DMS153 treated with DMSO at 0.1 percent for 48 hours (cell line): ENCODE data around the gene TRAF2.

ENCODE experiments used
- DNase-seq: peaks from one replicate; lab custom pipeline; 2025; ENCODE audit not compliant: unreplicated experiment; lab: John Stamatoyannopoulos, UW

TRAF2 gene

DNA sequence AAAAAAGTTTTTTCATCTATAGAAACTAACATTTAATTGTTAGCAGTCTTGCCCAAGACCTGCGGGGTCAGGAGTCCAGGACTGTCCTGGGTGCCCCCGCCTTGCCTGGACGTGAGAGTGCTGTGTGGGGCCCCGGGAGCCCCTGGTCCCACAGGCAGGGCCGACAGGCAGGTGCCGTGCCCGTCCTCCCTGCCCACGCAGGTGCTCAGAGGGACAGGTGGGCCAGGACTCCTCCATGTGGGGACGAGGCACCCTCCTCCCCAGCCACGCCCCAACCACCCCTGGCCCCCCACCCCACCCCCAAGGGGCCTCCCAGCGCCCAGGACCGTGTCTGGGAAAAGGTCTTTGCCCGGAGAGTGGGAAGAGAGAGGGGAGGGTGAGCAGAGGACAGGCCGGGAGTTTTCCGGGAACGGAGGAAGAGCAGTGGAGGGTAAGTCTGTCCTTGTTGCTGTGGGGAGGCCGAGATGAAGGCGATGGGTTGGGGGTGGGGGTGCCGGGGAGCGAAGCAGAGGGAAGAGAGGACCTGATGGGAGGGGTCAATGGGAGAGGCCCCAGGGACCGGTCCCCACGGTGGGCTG, 63.0 kb downstream of the TRAF2 start:
- DNase-seq = no peak

DNA sequence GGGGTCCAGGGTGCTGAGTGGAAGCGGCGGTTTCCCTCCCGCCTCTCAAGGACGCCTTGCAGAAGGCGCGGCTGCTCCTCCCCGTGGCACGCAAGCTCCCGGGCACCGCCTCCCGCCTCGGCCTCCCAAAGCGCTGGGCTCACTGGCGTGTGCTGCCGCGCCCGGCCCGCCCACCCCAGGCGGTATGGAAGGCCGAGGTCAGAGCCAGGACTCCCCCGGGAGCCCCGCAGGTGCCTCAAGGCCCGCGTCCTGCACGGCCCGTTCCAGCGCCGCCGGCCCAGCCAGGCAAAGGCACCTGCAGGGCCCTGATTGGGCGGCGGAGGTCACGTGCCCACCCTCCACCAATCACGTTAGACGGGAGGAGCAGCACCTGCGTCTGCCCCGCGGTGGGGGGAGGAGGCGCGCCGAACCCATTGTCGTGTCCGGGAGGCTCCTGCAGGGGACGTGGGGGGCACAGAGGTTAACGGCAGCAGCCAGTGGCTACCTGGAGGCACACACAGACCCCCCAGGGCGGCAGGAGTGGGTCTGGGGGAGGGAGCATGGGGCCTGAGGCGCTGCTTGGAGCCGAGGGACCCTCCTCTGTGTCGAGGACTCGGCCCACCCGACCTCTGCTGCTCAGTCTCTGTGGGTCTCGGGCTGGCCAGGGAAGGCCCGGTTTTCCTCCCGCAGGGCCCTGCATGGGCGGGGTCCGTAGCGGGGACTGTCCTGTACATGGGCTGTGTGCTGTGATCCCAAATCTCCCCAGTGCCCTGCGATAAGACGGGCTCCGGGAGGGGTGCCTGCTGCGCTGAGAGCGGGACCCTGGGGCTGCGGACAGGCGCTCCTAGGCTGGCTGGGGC, 63.7 kb downstream of the TRAF2 start:
- peak; percentile 84 for DNase-seq

DNA sequence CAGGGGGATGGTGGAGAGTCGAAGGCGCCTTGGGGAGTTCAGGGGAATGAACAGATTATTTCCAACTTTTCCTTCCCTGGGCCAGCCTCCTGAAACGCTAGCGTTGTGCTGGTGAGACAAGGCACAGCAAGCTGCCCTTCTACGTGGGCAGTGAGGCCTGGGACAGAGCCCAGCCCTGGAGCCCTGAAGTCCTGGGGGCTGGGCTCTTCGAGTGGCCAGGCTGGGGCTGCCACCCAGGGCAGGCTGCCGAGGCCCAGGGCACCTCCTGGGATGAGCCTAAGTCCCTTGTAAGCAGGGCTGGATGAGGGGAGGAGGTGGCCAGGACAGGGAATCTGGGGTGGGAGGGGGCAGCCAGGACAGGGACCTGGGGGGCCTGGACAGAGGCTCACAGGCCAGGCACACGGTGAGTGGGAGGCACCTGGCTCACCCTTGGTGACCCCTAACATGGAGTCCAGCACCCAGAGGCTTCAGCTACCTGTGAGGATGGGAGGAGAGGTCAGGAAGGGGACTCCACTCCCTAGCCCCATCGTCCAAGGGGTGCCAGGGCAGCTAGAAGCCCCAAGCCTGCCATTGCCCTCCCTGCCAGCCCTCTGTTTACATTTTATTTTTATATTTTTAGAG, 64.5 kb downstream of the TRAF2 start:
- peak; percentile 7 for DNase-seq

DNA sequence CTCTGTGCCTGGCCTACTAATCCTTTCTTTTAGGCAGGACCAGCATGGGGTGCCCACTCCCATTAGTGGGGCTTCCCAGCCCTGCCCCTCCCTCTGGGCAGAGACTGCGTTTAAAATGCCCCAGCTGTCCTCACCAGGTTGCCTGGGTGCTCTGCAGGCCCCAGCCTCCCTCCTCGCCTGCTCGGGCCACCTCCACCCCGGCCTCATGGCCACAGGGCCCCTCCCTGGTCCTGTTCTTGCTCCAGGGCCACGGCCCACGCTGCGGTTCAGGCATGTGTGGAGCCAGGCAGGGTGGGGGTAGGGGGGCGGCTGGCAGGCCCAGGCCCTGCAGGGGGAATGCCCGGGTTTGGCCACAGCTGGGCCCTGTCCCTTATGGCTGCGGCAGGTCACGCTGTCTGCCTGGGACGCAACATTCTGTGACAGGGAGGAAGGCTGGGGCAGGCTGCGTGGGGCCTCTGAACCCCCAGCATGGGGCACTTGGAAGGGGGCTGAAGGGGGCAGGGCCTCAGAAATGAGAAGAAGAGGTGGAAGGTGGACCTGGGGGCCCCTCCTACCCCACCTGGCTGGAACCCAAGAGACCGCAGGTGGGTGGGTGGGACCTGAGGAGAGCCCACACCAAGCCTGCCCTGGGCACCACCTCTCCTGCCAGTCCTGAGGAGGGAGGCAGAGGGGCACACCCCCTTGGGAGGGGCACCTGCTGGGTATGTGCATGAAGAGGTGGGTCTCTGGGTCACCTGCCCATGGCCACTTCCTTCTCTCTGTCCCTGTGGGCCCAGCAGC, 65.4 kb downstream of the TRAF2 start, which contains the start of gene LCN12:
LCN12 (plus strand) TSS at position 733 of the 780 bp plus-strand sequence. CDS start 55 bp downstream, outside the sequence.
- DNase-seq = no peak

DNA sequence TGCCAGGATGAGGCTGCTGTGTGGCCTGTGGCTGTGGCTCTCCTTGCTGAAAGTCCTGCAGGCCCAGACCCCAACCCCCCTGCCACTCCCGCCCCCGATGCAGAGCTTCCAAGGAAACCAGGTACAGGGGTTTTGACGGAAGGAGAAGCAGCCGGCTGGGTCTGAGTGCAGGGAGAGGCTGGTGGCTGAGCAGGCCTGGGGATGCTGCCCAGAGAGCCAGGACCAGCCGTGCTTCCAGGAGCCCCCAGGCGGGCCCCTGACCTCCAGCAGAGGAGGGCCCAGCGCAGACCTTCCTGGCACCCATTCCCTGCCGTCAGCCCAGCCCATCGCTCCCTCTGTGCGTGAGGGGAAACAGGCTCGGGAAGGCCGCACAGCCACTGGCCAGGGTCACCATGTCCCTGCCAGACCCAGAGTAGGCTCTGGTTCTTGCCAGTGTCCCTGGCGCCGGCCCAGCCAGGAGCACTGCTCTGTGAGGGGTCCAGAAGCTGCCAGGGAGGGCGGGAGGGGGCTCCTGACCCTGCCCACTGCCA, 66.1 kb downstream of the TRAF2 start:
- no peak for DNase-seq

DNA sequence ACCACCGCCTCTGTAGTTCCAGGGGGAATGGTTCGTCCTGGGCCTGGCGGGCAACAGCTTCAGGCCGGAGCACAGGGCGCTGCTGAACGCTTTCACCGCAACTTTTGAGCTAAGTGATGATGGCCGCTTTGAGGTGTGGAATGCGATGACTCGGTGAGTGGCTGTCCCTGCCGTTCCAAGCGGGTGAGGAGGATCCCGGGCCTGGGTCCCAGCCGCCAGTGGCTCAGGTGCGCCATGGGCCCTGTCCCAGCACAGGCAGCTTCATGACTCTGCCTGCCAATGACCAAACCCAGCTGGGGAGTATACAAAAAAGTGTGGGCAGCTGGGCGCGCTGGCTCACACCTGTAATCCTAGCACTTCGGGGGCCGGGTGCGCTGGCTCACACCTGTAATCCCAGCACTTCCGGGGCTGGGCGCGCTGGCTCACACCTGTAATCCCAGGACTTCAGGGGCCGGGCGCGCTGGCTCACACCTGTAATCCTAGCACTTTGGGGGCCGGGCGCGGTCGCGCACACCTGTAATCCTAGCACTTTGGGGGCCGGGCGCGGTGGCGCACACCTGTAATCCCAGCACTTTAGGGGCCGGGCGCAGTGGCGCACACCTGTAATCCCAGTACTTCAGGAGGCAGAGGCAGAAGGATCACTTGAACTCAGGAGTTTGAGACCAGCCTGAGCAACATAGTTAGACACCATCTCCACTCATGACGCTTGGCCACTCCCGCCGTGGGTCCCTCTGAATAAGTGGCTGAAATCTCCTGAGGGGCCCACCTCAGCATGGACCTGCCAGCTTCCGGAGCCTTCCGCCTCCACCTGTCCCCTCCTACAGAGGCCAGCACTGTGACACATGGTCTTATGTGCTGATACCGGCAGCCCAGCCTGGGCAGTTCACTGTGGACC, 66.8 kb downstream of the TRAF2 start:
- DNase-seq = no peak

DNA sequence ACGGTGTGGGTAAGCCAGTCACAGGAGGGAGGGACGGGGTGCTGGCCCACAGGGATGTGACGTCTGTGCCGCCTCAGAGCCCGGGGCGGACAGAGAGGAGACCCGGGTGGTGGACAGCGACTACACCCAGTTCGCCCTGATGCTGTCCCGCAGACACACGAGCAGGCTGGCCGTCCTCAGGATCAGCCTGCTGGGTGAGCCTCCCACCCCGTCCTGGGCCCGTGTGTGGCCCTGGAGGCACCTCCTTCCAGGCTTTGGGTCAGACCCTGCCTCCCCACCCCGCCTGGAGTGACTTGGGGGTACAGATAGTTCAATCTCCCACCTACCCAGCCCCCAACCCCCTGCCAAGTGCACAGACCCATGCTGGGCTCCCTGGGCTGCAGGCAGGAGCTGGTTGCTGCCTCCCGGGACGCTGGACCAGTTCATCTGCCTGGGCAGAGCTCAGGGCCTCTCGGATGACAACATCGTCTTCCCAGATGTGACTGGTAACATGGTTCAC, 67.5 kb downstream of the TRAF2 start:
- DNase-seq = no peak

DNA sequence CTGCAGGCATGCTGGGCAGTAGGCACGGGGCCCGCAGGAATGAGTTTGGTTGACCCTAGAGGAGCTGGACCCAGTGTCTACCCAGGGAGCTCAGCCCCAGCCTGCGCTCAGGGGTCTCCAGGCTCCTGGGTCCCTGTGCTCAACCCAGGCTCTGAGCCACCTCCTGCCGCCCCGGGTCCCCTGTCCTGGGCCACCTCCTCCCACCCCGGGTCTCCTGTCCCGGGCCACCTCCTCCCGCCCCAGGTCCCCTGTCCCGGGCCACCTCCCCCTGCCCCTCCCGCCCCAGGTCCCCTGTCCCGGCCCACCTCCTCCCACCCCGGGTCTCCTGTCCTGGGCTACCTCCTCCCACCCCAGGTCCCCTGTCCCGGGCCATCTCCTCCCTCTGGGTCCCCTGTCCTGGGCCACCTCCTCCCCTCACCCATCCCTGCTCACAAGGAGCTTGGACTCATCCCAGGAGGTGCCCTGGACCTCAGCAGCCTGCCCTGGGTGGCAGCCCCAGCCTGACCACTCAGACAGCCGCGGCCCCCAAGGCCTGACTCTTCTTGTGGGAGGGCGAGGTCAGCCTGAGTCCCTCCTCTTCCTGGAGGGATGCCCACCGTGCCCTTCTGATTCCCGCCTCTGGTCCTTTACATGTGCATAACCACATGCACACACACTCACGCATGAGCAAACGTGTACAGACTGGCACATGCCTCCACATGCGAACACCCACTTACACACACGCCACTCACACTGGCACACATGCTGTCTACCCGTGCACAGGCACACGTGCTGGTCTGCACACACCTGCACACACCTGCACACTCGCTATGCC, 68.2 kb downstream of the TRAF2 start:
- no peak for DNase-seq

DNA sequence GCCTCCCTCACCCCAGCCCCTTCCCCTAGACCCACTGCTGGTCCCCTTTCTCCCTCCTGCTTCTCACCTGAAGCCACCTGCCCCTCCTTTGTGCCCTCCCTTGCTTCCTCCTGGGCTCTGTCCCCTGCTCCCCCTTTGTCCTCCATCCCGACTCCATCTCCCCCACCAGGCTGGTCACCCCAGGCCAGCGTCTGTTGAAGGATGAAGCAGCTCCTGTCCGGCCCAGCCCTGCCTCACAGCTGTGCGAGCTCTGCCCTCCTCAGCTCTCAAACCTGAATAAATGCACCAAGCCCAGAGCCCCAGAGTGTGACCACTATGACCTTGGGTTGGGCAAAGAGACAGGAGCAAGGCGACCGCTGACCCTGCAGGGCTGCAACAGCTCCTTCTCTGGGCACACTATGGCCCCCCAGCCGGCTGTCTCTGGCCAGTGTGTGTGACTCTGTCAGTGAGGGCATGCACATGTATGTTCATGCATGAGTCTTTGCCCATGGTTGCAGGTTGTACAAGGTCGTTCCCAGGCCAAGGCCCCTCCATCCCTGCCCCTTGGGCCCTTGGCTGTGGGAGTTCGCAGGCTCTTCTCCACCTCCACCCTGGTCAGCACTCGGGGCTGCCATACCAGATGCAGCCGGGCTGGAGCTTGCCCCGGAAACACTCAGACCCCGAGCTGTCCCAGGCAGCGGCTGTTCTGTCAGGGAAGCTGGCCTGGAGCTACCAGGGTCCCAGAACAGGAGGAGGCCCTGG, 69.1 kb downstream of the TRAF2 start:
- DNase-seq = no peak

DNA sequence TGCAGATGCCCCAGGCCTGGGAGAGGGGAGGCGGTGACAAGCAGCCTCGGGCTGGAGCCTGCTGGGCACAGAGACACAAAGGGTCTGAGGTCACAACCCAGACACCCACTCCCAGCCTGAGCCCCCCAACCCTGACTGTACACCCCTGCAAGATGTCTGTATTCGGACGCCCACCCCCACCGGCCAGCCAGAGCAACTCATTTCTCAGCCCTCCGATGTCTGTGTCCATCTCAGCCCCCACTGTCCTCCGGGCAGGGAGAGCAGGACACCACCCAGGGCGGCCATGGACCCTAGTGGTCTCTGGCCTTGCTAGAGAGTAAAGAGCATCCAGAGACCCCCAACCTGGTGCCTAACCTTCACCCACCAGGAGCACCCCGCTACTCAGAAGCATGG, 69.6 kb downstream of the TRAF2 start:
- no peak for DNase-seq

DNA sequence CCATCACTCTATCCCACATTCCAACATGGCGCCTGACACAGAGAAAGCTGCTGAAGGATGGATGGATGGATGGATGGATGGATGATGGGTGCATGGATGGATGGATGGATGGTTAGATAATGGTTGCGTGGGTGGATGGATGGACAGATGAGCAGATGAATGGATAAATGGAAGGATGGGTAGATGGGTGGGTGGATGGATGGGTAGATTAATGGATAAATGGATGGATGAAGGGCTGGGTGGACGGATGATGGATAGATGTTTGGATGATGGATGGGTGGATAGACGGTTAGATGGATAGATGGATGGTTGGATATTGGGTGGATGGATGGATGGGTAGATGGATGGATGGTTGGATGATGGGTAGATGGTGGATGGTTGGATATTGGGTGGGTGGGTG, 70.3 kb downstream of the TRAF2 start:
- no peak for DNase-seq

DNA sequence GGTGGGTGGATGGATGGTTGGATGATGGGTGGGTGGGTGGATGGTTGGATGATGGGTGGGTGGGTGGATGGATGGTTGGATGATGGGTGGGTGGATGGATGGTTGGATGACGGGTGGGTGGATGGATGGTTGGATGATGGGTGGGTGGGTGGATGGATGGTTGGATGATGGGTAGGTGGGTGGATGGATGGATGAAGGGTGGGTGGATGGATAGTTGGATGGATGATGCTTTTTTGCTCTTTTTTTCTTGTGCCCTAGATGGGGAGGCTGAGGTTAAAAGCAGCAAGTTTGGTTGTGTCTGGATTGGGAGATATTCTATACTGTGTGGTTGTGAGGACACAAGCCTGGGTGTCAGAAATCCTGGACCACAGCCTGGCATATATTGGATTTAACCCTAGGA, 71.1 kb downstream of the TRAF2 start:
- DNase-seq = no peak

DNA sequence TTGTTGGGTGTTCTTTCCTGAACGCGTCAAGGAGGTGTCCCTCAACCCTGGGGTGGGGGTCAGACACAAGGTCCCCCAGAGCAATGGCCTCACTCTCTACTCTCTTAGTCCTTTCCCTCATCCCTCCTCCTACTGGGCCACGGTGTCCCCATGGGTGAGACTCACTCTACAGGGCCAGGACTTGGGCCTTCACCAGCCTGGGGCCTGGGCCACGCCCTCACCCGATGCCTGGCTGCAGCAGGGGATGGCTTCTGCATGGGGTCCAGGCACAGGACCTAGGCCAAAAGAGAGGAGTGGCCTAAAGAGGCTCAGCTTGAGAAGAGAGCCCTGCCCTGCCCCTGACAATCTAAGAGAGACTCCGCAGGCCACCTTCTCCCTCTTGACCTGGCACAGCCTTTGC, 71.6 kb downstream of the TRAF2 start:
- DNase-seq = no peak

DNA sequence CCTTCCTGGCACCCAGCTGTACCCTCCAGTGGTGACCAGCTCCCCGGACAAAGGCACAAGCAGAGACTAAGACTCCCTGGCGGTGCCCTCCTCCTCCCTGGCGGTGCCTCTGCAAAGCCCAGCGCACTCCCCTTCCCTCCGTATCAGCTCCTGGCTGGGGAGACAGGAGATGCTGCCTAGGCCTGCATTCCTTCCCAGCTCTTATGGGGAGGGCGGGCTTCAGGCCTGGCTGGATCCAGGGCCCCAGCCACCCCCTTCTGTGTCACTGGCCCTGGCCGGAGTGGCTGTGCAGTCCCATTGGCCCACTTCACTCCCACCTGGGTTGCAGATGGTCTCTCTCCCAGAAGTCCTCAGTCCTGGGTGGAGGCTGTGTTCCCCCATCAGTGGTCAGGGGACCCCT, 72.2 kb downstream of the TRAF2 start:
- DNase-seq = no peak

DNA sequence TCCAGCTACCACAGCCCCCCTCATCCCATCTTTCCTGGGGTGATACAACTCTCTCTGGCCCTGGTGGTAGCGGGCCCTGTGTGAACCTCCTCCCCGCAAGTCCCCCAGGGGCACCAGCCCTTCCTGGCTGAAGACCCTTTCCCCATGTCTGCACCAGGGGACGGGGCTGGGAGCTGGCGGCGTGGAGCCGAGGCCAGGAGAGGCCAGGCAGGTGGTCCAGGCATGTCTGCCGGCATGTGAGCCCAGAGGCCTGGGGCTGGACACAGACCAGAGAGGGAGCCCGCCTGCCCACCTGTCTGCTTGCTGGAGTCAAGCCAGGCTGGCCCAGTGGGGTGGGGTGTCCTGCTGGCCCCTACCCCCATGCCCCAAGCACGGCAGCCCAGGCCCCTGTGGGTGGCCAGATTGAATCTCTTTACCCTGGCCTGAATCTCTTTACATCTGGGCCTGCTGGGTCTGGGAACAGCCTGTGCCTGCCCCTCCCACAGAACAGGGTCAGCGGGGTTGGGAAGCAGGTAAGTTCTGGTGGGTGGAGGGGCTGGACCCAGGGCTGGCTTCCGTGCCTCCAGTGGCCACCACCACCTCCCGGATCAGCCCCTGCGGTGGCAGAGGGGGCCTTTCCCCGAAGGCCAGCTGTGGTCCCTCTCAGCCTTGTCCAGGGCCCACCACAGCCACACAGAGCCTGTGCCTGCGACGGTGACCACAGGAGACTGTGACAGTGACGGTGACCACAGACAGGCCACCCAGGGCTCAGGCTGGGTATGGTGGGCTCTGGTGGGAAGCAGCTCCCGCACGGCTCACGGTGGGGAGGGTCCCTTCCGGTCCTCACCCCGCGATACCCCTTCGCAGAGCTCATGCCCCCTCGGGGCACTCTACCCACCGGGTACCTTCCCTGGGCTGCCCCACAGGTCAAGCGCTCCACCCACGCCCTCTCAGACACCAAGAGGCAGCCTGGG, 72.9 kb downstream of the TRAF2 start:
- no peak for DNase-seq

DNA sequence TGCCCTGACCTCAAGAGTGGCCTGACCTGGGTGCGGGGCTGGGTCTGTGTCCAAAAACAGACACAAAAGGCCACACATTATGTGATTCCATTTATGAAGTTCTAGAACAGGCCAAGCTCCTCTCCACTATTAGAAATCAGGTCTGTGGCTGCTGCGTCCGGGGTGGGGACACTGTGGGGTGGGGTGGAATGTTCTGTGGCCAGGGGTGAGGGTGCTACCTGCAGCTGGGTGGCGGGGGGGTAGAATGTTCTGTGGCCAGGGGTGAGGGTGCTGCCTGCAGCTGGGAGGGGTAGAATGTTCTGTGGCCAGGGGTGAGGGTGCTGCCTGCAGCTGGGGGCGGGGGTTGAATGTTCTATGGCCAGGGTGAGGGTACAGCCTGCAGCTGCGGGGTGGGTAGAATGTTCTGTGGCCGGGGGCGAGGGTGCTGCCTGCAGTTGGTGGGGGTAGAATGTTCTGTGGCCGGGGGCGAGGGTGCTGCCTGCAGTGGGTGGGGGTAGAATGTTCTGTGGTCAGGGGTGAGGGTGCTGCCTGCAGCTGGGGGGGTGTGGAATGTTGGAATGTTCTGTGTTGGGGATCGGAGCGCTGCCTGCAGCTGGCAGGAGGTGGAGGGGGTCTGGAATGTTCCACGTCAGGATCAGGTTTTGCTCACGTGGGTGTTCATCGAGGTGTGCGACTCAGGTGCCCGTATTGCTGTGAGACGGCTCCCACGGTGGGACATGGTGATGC, 74.1 kb downstream of the TRAF2 start:
- DNase-seq = no peak

DNA sequence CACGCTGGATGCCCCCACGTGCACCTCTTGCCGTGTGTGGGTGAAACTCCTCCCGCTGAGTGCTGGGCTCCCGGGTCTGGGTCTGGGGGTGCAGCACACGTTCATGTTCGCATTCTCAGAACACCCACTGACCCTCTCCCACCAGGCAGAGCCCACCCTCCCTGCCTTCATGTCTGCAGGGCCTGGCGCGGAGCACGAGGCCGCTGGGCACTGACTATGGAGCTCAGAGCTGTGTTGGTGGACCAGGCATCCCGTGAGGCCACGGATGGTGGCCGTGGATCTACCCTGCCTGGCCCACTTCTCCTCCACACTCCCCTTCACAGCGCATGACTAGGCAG, 74.6 kb downstream of the TRAF2 start:
- DNase-seq = no peak
